ENCODE results near the gene TUBB1.

GRCh38 chr20:59064214-59064722 is 45.0 kb downstream of the TUBB1 start:
- TF ChIP-seq ETS1 (CRISPR knock-in tag; IDR thresholded peaks at IDR 0.05) (no peak), HNRNPL (IDR thresholded peaks at IDR 0.05; ENCODE audit: low read depth, low read length) (no peak), ZNF639 (CRISPR knock-in tag; conservative IDR thresholded peaks at IDR 0.05) (no peak), TFE3 (CRISPR knock-in tag; IDR thresholded peaks at IDR 0.05) (no peak), SRSF4 (IDR thresholded peaks at IDR 0.05; ENCODE audit: low read depth, low read length, poor library complexity, severe bottlenecking) (no peak), KDM1A (CRISPR knock-in tag; IDR thresholded peaks at IDR 0.05) (no peak), ZHX2 (IDR thresholded peaks at IDR 0.05; ENCODE audit: low read depth) (no peak), ZHX2 (CRISPR knock-in tag; IDR thresholded peaks at IDR 0.05; ENCODE audit: borderline replicate concordance) (no peak), CTCF (CRISPR knock-in tag; IDR thresholded peaks at IDR 0.05) (no peak), ZNF275 (CRISPR knock-in tag; IDR thresholded peaks at IDR 0.05; ENCODE audit: borderline replicate concordance) (no peak), ZNF766 (CRISPR knock-in tag; IDR thresholded peaks at IDR 0.05; ENCODE audit: borderline replicate concordance) (no peak), KLF16 (CRISPR knock-in tag; IDR thresholded peaks at IDR 0.05) (no peak), FOXA1 (IDR thresholded peaks at IDR 0.05) (no peak), FOXA1 (CRISPR knock-in tag; IDR thresholded peaks at IDR 0.05) (no peak), MYNN (CRISPR knock-in tag; IDR thresholded peaks at IDR 0.05; ENCODE audit: low read depth) (no peak), POLR2A (IDR thresholded peaks at IDR 0.05; ENCODE audit: insufficient read depth in 1 of 2, low read depth in 2 of 2, low read length in 2 of 2) (no peak)
